ENCODE measurements around the gene PAQR5.

- TF ChIP-seq CTCF (IDR thresholded peaks at IDR 0.05), result no peak
- no peak for TF ChIP-seq POLR2AphosphoS5 (IDR thresholded peaks at IDR 0.05)
- no peak for TF ChIP-seq POLR2A (IDR thresholded peaks at IDR 0.05)
These were observed 61.9 kb downstream of the PAQR5 start for GRCh38 chr15:69360642-69361041.

Data from sigmoid colon (tissue), 4 donors.